Measurements from ENCODE around the gene PARM1.

- TF ChIP-seq, protein P1, sequence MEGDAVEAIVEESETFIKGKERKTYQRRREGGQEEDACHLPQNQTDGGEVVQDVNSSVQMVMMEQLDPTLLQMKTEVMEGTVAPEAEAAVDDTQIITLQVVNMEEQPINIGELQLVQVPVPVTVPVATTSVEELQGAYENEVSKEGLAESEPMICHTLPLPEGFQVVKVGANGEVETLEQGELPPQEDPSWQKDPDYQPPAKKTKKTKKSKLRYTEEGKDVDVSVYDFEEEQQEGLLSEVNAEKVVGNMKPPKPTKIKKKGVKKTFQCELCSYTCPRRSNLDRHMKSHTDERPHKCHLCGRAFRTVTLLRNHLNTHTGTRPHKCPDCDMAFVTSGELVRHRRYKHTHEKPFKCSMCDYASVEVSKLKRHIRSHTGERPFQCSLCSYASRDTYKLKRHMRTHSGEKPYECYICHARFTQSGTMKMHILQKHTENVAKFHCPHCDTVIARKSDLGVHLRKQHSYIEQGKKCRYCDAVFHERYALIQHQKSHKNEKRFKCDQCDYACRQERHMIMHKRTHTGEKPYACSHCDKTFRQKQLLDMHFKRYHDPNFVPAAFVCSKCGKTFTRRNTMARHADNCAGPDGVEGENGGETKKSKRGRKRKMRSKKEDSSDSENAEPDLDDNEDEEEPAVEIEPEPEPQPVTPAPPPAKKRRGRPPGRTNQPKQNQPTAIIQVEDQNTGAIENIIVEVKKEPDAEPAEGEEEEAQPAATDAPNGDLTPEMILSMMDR (IDR thresholded peaks at IDR 0.05; ENCODE audit: low read length): no peak
- TF ChIP-seq EZH2 (optimal IDR thresholded peaks at IDR 0.05; ENCODE audit: low read depth, low read length): no peak
These were observed 34.4 kb downstream of the PARM1 start for GRCh38 chr4:74967324-74967723.

Data from MM.1S (cell line).